Transverse colon (tissue), 4 donors: Measurements from ENCODE around the gene MRTO4. TPM values are rescaled to one million over a fixed set of nuclear protein-coding genes. Genes with fewer than 3 reads are reported as not detected.
"Not testable (repeated sequence)": the region's sequence is repeated elsewhere in the genome, so short reads cannot be mapped to it uniquely, and the experiment has no call there.

Experiments used
- DNase-seq: peaks from one replicate; pipeline ENCODE4 v3.0.0-alpha.2; 2019
- H3K27ac ChIP-seq, 4 donors: fragments of 200-600 bp; sonication (generic); 2 replicates each; pipeline ENCODE4 v1.5.1; 2016 to 2018; ENCODE audit warnings: inconsistent platforms in 4 of 4
- H3K27me3 ChIP-seq: fragments of 200-600 bp; sonication (generic); 2 replicates; pipeline ENCODE4 v1.5.1; 2017; ENCODE audit warnings: inconsistent platforms
- H3K36me3 ChIP-seq, 4 donors: fragments of 200-600 bp; sonication (generic); 2 replicates each; pipeline ENCODE4 v1.5.1; 2017 to 2019; ENCODE audit warnings: inconsistent platforms in 4 of 4
- H3K4me1 ChIP-seq, 4 donors: fragments of 200-600 bp; sonication (generic); 2 replicates each; pipeline ENCODE4 v1.5.1; 2017 to 2020; ENCODE audit warnings: inconsistent platforms in 4 of 4
- H3K4me3 ChIP-seq, 4 donors: fragments of 200-600 bp; sonication (generic); 1 replicate in 1 of 4; 2 replicates in 3 of 4; pipeline versions ENCODE4 v1.5.1 to v1.6.1; 2017 to 2019; ENCODE audit warnings: inconsistent platforms in 4 of 4
- H3K9me3 ChIP-seq, 2 donors: fragments of 200-600 bp; sonication (generic); 2 replicates each; pipeline ENCODE4 v1.5.1; 2017 to 2019; ENCODE audit warnings: inconsistent platforms in 2 of 2
- EP300 ChIP-seq: sonication (generic); formaldehyde crosslinking; IDR thresholded peaks from one replicate; pipeline ENCODE4 v1.6.1; 2017; ENCODE audit warnings: antibody characterized with exemption, low read depth
- POLR2A ChIP-seq: fragments of 450-650 bp; IDR thresholded peaks from one replicate; pipeline ENCODE4 v1.6.1; 2016; ENCODE audit warnings: antibody characterized with exemption, mild to moderate bottlenecking, moderate library complexity
- POLR2AphosphoS5 ChIP-seq, 3 donors: sonication (generic); formaldehyde crosslinking; IDR thresholded peaks; one replicate each; pipeline ENCODE4 v1.6.1; 2016; ENCODE audit warnings: antibody characterized with exemption in 3 of 3
- WGBS, 2 donors: methylation state at CpG; one replicate each; pipeline ENCODE4 v1.1.5; 2018; ENCODE audit warnings: low coverage in 1 of 2; 5-methylcytosine and 5-hydroxymethylcytosine counted together
- in situ Hi-C, 4 donors: fragments of 200-750 bp; cut with MboI; loops; one replicate each; pipeline versions ENCODE4 v1.15.0 to v1.15.1; 2017; ENCODE audit warnings: low sequenced_read_pairs in 3 of 4, low pct_ligation_motif_present in 1 of 4, low pct_unique_long_range_greater_than_20kb in 1 of 4
- intact Hi-C: fragments of 100-400 bp; cut with DNase I; formaldehyde crosslinking; loops from one replicate; pipeline ENCODE4 v1.15.1; 2023; ENCODE audit warnings: low total_unique reads
- total RNA-seq, 4 donors: library from RNA; depleted of rRNA; stranded (reverse); fragments of >200 nt; gene quantifications; one replicate each; pipeline ENCODE4 v1.1.0, GENCODE V29; 2016
- TF ChIP-seq, protein P1 (sequence below), 5 experiments: fragments of 200-600 bp in 3 of 5; fragments of 450-650 bp in 2 of 5; sonication (generic) in 3 of 5; IDR thresholded peaks; 1 replicate in 2 of 5; 2 replicates in 3 of 5; pipeline ENCODE4 v1.5.1; 2016 to 2017; ENCODE audit warnings: antibody characterized with exemption in 5 of 5, inconsistent platforms in 3 of 5, mild to moderate bottlenecking in 2 of 5, moderate library complexity in 1 of 5

MRTO4 gene
- total RNA-seq, 4 donors from 2014 or later: 4.9 to 10.8 (median 8.7) TPM

DNA sequence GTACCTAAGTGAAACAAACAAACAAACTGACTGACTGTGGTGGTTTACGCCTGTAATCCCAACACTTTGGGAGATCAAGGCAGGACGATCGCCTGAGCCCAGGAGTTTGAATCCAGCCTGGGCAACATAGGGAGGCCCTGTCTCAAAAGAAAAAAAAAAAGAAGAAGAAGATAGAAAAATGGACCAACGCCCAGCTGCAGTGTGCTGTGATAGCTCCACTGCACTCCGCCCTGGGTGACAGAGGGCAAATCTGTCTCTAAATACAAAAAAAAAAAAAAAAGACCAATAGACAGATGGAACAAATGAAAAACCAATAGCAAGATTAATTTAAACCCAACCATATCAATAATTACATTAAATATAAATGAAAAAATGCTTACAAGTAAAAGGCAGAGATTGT is 23.0 kb downstream of the MRTO4 start:
- no peak overlapping the region for H3K27ac ChIP-seq
- no peak overlapping the region for H3K4me3 ChIP-seq
- intact Hi-C loops: no loop called here
- H3K4me1 ChIP-seq: peaks cover 0 to 21% (median 9%) of the 10 kb centered on the region in 4 donors
- no peaks in the 10 kb centered on the region for H3K36me3 ChIP-seq
- in situ Hi-C loops: no loop called here
- H3K27me3 ChIP-seq: peaks cover 6% of the 10 kb centered on the region
- H3K9me3 ChIP-seq: no peaks in the 10 kb centered on the region
- DNase-seq: no peak
- WGBS, 2 donors: 87 to 92% methylated on average over 5 of the region's 5 CpGs
- TF ChIP-seq POLR2A (no peak), POLR2AphosphoS5 (IDR thresholded peaks at IDR 0.05) (no peak), EP300 (no peak)
- TF ChIP-seq, protein P1, sequence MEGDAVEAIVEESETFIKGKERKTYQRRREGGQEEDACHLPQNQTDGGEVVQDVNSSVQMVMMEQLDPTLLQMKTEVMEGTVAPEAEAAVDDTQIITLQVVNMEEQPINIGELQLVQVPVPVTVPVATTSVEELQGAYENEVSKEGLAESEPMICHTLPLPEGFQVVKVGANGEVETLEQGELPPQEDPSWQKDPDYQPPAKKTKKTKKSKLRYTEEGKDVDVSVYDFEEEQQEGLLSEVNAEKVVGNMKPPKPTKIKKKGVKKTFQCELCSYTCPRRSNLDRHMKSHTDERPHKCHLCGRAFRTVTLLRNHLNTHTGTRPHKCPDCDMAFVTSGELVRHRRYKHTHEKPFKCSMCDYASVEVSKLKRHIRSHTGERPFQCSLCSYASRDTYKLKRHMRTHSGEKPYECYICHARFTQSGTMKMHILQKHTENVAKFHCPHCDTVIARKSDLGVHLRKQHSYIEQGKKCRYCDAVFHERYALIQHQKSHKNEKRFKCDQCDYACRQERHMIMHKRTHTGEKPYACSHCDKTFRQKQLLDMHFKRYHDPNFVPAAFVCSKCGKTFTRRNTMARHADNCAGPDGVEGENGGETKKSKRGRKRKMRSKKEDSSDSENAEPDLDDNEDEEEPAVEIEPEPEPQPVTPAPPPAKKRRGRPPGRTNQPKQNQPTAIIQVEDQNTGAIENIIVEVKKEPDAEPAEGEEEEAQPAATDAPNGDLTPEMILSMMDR (IDR thresholded peaks at IDR 0.05): no peak

DNA sequence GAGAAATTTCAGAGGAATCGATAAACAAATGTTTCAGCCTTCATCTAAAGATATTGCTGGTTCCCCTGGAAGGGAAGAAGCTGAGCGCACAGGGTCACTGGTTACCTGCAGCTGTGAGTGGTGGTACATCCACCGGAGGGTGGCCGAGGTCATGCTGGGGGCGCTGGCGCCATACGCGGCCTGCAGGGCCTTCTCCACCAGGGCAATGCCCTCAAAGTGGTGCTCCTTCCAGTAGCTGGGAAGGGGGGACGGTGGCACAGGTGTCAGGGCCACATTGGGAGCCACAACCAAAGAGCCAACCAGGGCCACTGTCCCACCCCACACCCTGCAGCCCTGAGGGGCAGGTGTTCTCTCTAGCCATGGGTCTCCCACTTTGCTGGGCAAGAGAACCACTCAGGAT is 32.3 kb downstream of the MRTO4 start:
- H3K27ac ChIP-seq: no peak overlapping the region
- intact Hi-C loops (no loop called here), in situ Hi-C loops (no loop called here)
- no peak for DNase-seq
- H3K4me1 ChIP-seq: peaks cover 2 to 23% (median 18%) of the 10 kb centered on the region in 4 donors
- peaks cover 0 to 9% (median 4%) of the 10 kb centered on the region in 4 donors for H3K36me3 ChIP-seq
- 92 to 98% methylated on average over 2 to 9 of the region's 9 CpGs for WGBS, 2 donors
- H3K4me3 ChIP-seq: no peak overlapping the region
- H3K27me3 ChIP-seq: no peaks in the 10 kb centered on the region
- TF ChIP-seq EP300 (no peak), POLR2AphosphoS5 (IDR thresholded peaks at IDR 0.05) (no peak), POLR2A (no peak)
- TF ChIP-seq, protein P1 (IDR thresholded peaks at IDR 0.05): no peak
- H3K9me3 ChIP-seq: no peaks in the 10 kb centered on the region

DNA sequence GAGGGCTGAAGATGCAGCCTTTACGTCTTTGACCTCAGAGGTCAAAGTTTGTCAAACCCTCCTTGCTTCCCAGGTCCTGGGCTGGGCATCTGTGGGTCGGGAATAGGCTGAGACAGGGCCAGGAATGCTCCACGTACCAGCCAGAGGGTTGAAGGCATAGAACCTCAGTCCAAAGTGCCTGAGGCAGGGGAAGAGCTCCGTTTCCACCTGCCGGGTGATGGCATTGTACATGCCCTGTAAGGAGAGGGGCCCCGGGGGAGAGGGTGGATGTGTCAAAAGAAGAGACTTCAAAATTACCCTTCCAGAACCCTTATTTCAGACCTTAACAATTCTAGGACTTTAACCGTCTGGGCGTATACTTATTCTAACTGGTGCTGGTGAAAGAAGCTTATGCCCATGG is 33.3 kb downstream of the MRTO4 start:
- 82 to 100% methylated on average over 1 to 7 of the region's 8 CpGs for WGBS, 2 donors
- no peaks in the 10 kb centered on the region for H3K9me3 ChIP-seq
- intact Hi-C loops (loop anchor here (5.0 kb wide), 1 partner anchor 852 kb away; the partner anchor contains the start of gene PLA2G2F), in situ Hi-C loops (no loop called here)
- no peak for TF ChIP-seq POLR2AphosphoS5 (IDR thresholded peaks at IDR 0.05)
- no peak for TF ChIP-seq POLR2A
- TF ChIP-seq, protein P1 (IDR thresholded peaks at IDR 0.05): no peak
- TF ChIP-seq EP300: no peak
- no peak overlapping the region for H3K4me3 ChIP-seq
- H3K36me3 ChIP-seq: peaks cover 0 to 9% (median 4%) of the 10 kb centered on the region in 4 donors
- H3K4me1 ChIP-seq: peaks cover 4 to 33% (median 21%) of the 10 kb centered on the region in 4 donors
- H3K27me3 ChIP-seq: no peaks in the 10 kb centered on the region
- DNase-seq: no peak
- H3K27ac ChIP-seq: no peak overlapping the region

DNA sequence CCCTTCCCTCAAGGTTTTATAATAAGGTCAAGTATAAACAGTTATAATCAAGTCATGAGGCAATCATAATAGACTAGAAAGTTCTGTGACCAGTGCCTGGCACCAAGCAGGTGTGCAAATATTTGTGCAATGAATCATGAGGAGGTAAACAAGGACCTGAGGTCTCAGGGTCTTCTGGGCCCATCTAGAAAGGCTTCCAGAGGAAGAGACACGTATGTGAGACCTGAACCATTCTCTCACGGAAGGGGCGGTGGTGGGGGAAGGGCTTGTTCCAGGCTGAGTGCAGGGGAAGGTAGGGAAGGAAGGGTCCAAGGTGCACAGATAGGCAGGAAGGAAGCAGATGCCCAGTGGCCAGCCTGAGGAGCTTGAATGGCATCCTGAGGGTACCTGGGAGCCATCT is 33.8 kb downstream of the MRTO4 start:
- H3K27me3 ChIP-seq, DNase-seq, H3K9me3 ChIP-seq, H3K36me3 ChIP-seq, H3K4me3 ChIP-seq, in situ Hi-C loops: not testable (repeated sequence)
- peaks cover 4 to 34% (median 21%) of the 10 kb centered on the region in 4 donors for H3K4me1 ChIP-seq
- WGBS, 2 donors: 64% methylated on average over 3 of the region's 3 CpGs; no CpG with 5 or more reads in 1 of the 2 donors
- intact Hi-C loops: loop anchor here (5.0 kb wide), 1 partner anchor 852 kb away; the partner anchor contains the start of gene PLA2G2F
- peak overlapping the region in 3 of 4 donors; percentile 79 to 87 (median 86) for H3K27ac ChIP-seq

DNA sequence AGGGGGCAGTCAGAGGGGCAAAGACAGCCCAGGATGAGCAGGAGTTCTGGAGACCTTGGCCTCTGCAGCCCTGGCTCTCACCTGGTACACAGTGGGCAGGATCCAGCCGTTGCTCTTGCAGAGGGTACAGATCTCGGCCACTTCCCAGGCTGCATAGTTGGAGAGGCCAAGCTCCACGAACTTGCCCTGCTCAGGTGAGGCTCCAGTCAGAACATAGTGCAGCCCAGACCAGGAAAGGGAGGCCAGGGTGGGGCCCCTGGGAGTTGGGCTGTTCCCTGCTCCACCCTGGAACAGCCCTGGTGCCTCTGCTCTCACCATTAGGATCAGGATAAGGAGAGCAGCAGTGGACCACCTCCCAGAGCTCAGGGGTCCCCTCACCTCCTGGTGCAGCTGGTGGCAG is 34.2 kb downstream of the MRTO4 start:
- H3K27me3 ChIP-seq, H3K36me3 ChIP-seq, H3K9me3 ChIP-seq, H3K4me3 ChIP-seq, in situ Hi-C loops: not testable (repeated sequence)
- H3K27ac ChIP-seq: peak overlapping the region; percentile 26 to 87 (median 82)
- WGBS, 2 donors: 69% methylated on average over 3 of the region's 3 CpGs; no CpG with 5 or more reads in 1 of the 2 donors
- peaks cover 4 to 34% (median 21%) of the 10 kb centered on the region in 4 donors for H3K4me1 ChIP-seq
- intact Hi-C loops: loop anchor here (5.0 kb wide), 1 partner anchor 851 kb away; the partner anchor contains the start of gene PLA2G2F
- DNase-seq: peak; percentile 73
